Pancreas (tissue), 10 donors: ENCODE data around the gene PNLDC1. TPM values are rescaled to one million over a fixed set of nuclear protein-coding genes. Genes with fewer than 3 reads are reported as not detected.

Experiments used
- ATAC-seq, 4 donors: fragments of 200-7000 bp; cut with Tn5 transposase; one replicate each; pipeline versions ENCODE4 v1.8.0 to v1.9.1; 2020; ENCODE audit warnings: mild to moderate bottlenecking in 4 of 4, moderate library complexity in 4 of 4
- DNase-seq, 6 donors: peaks; one replicate each; pipeline ENCODE4 v3.0.0-alpha.2; 2020
- FAIRE-seq: peaks from 2 replicates; lab custom pipeline; 2012; peaks lifted over from hg19 to GRCh38; lab: Jason Lieb, UNC
- H3K27ac ChIP-seq, 4 donors: fragments of 200-600 bp; sonication (generic); 1 replicate in 3 of 4; 2 replicates in 1 of 4; pipeline versions ENCODE4 v1.5.0 to v1.8.0; 2020
- H3K27me3 ChIP-seq, 4 donors: fragments of 200-600 bp; one replicate each; pipeline ENCODE4 v1.8.0; 2021
- H3K36me3 ChIP-seq, 3 donors: fragments of 200-600 bp; sonication (generic) in 1 of 3; one replicate each; pipeline versions ENCODE4 v1.5.0 to v1.8.0; 2020 to 2021
- H3K4me1 ChIP-seq, 3 donors: fragments of 200-600 bp; one replicate each; pipeline ENCODE4 v1.8.0; 2021
- H3K4me3 ChIP-seq, 4 donors: fragments of 200-600 bp; sonication (generic) in 2 of 4; one replicate each; pipeline versions ENCODE4 v1.5.0 to v1.8.0; 2020 to 2021
- H3K9me3 ChIP-seq, 4 donors: fragments of 200-600 bp; one replicate each; pipeline ENCODE4 v1.8.0; 2021
- CTCF ChIP-seq, 4 donors: fragments of 200-600 bp; sonication (generic) in 3 of 4; IDR thresholded peaks; one replicate each; pipeline versions ENCODE4 v1.5.0 to v1.8.0; 2021; ENCODE audit warnings: antibody characterized with exemption in 4 of 4
- WGBS, 2 donors: extraction: QIAGEN DNeasy Blood & Tissue Kit; methylation state at CpG; one replicate each; pipeline ENCODE4 v1.1.7; 2013; 5-methylcytosine and 5-hydroxymethylcytosine counted together
- intact Hi-C, 3 donors: fragments of 100-400 bp; cut with DNase I; formaldehyde crosslinking; loops; one replicate each; pipeline versions ENCODE4 v1.11.1 to v1.14.2; 2022
- polyA plus RNA-seq, 2 donors: library from polyadenylated mRNA; stranded (reverse); fragments of 200-250 nt; gene quantifications; one replicate each; pipeline ENCODE4 v1.2.3, GENCODE V29; 2013
- total RNA-seq, 6 donors: library from RNA; stranded (reverse); fragmentation: NEBNext Ultra II Directional in 4 of 6; extraction: Animal tissue kit (Norgen Biotek cat#: 25700) in 4 of 6; gene quantifications; one replicate each; pipeline versions ENCODE4 v1.2.1 to v1.2.4, GENCODE V29; 2021 to 2023
- donor health status: healthy with polysubstance abuse.
- donor health status: DM: no; HTN: no; CAD: no; lungs with moderate emphysema.
- donor health status: DM: no; HTN: no; CAD: no.
- donor health status: control.
- donor health status: control.
- donor health status: Bipolar disorder and iron deficiency.
- donor health status: DM: yes; HTN: yes; CAD: no.
- donor health status: DM: no; HTN: no; CAD: no.
- donor health status: DM: no; HTN: no; CAD: no.
- donor health status: DM: yes; HTN: yes; CAD: no.

The PNLDC1 gene
- total and polyA plus RNA-seq, 8 donors, result 0.21 to 1.7 (median 0.50) TPM

DNA sequence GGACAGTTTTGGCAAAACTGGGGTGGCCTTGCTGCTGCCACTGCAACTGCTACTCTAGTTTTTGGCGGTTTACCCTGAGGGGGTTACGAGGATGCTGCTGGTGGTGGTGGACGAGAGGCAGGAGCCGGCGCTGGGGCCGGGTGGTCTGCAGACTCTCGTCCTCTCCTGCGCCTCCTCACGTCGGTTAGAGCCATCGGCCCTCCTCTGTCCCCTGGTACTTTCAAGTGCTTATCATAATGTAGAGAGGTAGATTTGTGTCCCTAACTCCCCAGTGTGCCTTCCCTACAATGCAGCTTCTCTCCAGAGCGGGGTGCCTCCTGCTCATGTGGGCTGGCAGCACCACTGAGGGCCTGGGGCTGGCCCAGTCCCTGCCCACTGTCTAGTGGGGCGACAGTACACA lies 25.9 kb downstream of the PNLDC1 start:
- intact Hi-C loops, result no loop called here
- H3K9me3 ChIP-seq, result no peaks in the 10 kb centered on the region
- no peak for FAIRE-seq
- no peak overlapping the region for H3K27ac ChIP-seq
- no peaks in the 10 kb centered on the region for H3K36me3 ChIP-seq
- no peak for TF ChIP-seq CTCF (IDR thresholded peaks at IDR 0.05)
- no peaks in the 10 kb centered on the region for H3K4me1 ChIP-seq
- no peaks in the 10 kb centered on the region for H3K27me3 ChIP-seq
- no peak for ATAC-seq
- DNase-seq, result no peak
- 92 to 94% methylated on average over 13 of the region's 13 CpGs for WGBS, 2 donors
- no peak overlapping the region for H3K4me3 ChIP-seq

GRCh38 chr6:159826968-159827647 lies 27.0 kb downstream of the PNLDC1 start:
- H3K27me3 ChIP-seq, result no peaks in the 10 kb centered on the region
- H3K9me3 ChIP-seq, result no peaks in the 10 kb centered on the region
- H3K4me3 ChIP-seq, result no peak overlapping the region
- intact Hi-C loops, result no loop called here
- peaks cover 0 to 3% (median 0%) of the 10 kb centered on the region in 3 donors for H3K4me1 ChIP-seq
- no peak for DNase-seq
- no peak for TF ChIP-seq CTCF (IDR thresholded peaks at IDR 0.05)
- no peak overlapping the region for H3K27ac ChIP-seq
- WGBS, 2 donors, result 90 to 93% methylated on average over 16 of the region's 16 CpGs
- FAIRE-seq, result no peak
- no peaks in the 10 kb centered on the region for H3K36me3 ChIP-seq
- no peak for ATAC-seq

- no peaks in the 10 kb centered on the region for H3K9me3 ChIP-seq
- ATAC-seq, result peak in 3 of 4 donors; percentile 47 to 59 (median 50)
- H3K36me3 ChIP-seq, result no peaks in the 10 kb centered on the region
- DNase-seq, result peak in 3 of 6 donors; percentile 38 to 52 (median 48)
- H3K27ac ChIP-seq, result no peak overlapping the region
- H3K4me1 ChIP-seq, result peaks cover 0 to 3% (median 0%) of the 10 kb centered on the region in 3 donors
- no peaks in the 10 kb centered on the region for H3K27me3 ChIP-seq
- WGBS, 2 donors, result 43 to 46% methylated on average over 7 of the region's 7 CpGs
- intact Hi-C loops, result no loop called here
- FAIRE-seq, result no peak
- no peak overlapping the region for H3K4me3 ChIP-seq
- TF ChIP-seq CTCF (IDR thresholded peaks at IDR 0.05), result no peak
Observed at GRCh38 chr6:159828074-159828473, 28.0 kb downstream of the PNLDC1 start.

GRCh38 chr6:159829526-159829925 lies 29.4 kb downstream of the PNLDC1 start:
- Histone ChIP-seq H3K36me3 (no peaks in the 10 kb centered on the region), H3K27me3 (no peaks in the 10 kb centered on the region), H3K9me3 (no peaks in the 10 kb centered on the region), H3K4me1 (peaks cover 0 to 3% (median 0%) of the 10 kb centered on the region in 3 donors), H3K4me3 (no peak overlapping the region), H3K27ac (no peak overlapping the region)
- no peak for DNase-seq
- intact Hi-C loops, result no loop called here
- no peak for ATAC-seq
- WGBS, 2 donors, result 81 to 85% methylated on average over 4 of the region's 4 CpGs
- TF ChIP-seq CTCF (IDR thresholded peaks at IDR 0.05), result no peak
- FAIRE-seq, result no peak
